Sigmoid colon (tissue), 4 donors: ENCODE measurements around the gene FGF14.

Experiments used
- POLR2AphosphoS5 ChIP-seq, 4 donors: sonication (generic); formaldehyde crosslinking; IDR thresholded peaks; one replicate each; pipeline ENCODE4 v1.6.1; 2017; ENCODE audit warnings: antibody characterized with exemption in 4 of 4
- TF ChIP-seq, protein P1 (sequence below), 4 experiments: fragments of 450-650 bp in 3 of 4; fragments of 200-600 bp in 1 of 4; IDR thresholded peaks; one replicate each; pipeline ENCODE4 v1.5.1; 2016 to 2019; ENCODE audit warnings: antibody characterized with exemption in 4 of 4, mild to moderate bottlenecking in 3 of 4, moderate library complexity in 2 of 4

DNA sequence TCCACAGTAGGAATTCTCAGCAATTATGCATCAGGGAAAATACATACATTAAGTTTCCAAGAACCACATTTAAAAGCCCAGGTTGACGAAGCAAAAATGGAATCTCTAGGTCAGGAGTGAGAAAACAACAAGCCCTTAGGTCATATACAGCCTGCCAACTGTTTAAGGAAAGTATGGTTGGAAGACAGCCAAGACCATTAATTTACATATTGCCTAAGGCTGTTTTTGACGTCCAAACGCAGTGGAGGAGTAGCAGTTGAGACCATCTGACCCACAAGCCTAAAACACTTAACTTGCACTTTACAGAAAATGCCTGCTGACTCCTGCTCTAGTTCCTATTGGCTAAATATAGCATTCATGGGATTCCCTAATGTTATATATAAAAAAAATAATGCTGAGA, 650.4 kb downstream of the FGF14 start:
- TF ChIP-seq, protein P1, sequence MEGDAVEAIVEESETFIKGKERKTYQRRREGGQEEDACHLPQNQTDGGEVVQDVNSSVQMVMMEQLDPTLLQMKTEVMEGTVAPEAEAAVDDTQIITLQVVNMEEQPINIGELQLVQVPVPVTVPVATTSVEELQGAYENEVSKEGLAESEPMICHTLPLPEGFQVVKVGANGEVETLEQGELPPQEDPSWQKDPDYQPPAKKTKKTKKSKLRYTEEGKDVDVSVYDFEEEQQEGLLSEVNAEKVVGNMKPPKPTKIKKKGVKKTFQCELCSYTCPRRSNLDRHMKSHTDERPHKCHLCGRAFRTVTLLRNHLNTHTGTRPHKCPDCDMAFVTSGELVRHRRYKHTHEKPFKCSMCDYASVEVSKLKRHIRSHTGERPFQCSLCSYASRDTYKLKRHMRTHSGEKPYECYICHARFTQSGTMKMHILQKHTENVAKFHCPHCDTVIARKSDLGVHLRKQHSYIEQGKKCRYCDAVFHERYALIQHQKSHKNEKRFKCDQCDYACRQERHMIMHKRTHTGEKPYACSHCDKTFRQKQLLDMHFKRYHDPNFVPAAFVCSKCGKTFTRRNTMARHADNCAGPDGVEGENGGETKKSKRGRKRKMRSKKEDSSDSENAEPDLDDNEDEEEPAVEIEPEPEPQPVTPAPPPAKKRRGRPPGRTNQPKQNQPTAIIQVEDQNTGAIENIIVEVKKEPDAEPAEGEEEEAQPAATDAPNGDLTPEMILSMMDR (IDR thresholded peaks at IDR 0.05), result no peak
- TF ChIP-seq POLR2AphosphoS5 (IDR thresholded peaks at IDR 0.05), result no peak
